Esophagus squamous epithelium (tissue), 5 donors: ENCODE results near the gene RASA1. TPM values are rescaled to one million over a fixed set of nuclear protein-coding genes. Genes with fewer than 3 reads are reported as not detected.

Experiments used
- DNase-seq: peaks from one replicate; lab custom pipeline; 2025; lab: John Stamatoyannopoulos, UW
- H3K27ac ChIP-seq, 4 donors: fragments of 200-600 bp; sonication (generic); one replicate each; pipeline ENCODE4 v1.5.1; 2016 to 2019; ENCODE audit warnings: mild to moderate bottlenecking in 1 of 4
- H3K27me3 ChIP-seq, 4 donors: fragments of 200-600 bp; sonication (generic); 1 replicate in 3 of 4; 2 replicates in 1 of 4; pipeline versions ENCODE4 v1.5.1 to v1.6.0; 2017 to 2021; ENCODE audit warnings: antibody characterized with exemption in 1 of 4
- H3K36me3 ChIP-seq, 3 donors: fragments of 200-600 bp; sonication (generic); one replicate each; pipeline ENCODE4 v1.5.1; 2016 to 2019
- H3K4me1 ChIP-seq, 3 donors: fragments of 200-600 bp; sonication (generic); one replicate each; pipeline ENCODE4 v1.5.1; 2017 to 2019
- H3K4me3 ChIP-seq, 4 donors: fragments of 200-600 bp; sonication (generic); 1 replicate in 3 of 4; 2 replicates in 1 of 4; pipeline ENCODE4 v1.5.1; 2016 to 2019; ENCODE audit warnings: mild to moderate bottlenecking in 2 of 4, moderate library complexity in 1 of 4
- H3K9me3 ChIP-seq, 3 donors: fragments of 200-600 bp; sonication (generic); one replicate each; pipeline ENCODE4 v1.5.1; 2016 to 2019
- POLR2A ChIP-seq, 4 donors: fragments of 450-650 bp; IDR thresholded peaks; one replicate each; pipeline ENCODE4 v1.6.1; 2017; ENCODE audit warnings: antibody characterized with exemption in 4 of 4, mild to moderate bottlenecking in 4 of 4, moderate library complexity in 3 of 4
- WGBS, 2 donors: methylation state at CpG; one replicate each; pipeline ENCODE4 v1.1.5; 2018; 5-methylcytosine and 5-hydroxymethylcytosine counted together
- intact Hi-C: fragments of 100-400 bp; cut with DNase I; formaldehyde crosslinking; loops from one replicate; pipeline ENCODE4 v1.15.0; 2022
- total RNA-seq, 4 donors: library from RNA; depleted of rRNA; stranded (reverse); fragments of >200 nt; gene quantifications; one replicate each; pipeline ENCODE4 v1.1.0, GENCODE V29; 2016
- TF ChIP-seq, protein P1 (sequence below), 6 experiments: fragments of 450-650 bp in 4 of 6; fragments of 200-600 bp in 2 of 6; sonication (generic) in 2 of 6; IDR thresholded peaks; one replicate each; pipeline ENCODE4 v1.5.1; 2016 to 2019; ENCODE audit warnings: antibody characterized with exemption in 6 of 6, mild to moderate bottlenecking in 4 of 6, moderate library complexity in 4 of 6
- donor health status: DM: yes; HTN: yes; CAD: no.

RASA1 gene
- total RNA-seq, 4 donors from 2014 or later: 14.6 to 30.2 (median 26.5) TPM

GRCh38 chr5:87347841-87348240 lies 80.2 kb downstream of the RASA1 start:
- peaks cover 0 to 14% (median 0%) of the 10 kb centered on the region in 3 donors for H3K4me1 ChIP-seq
- intact Hi-C loops: no loop called here
- TF ChIP-seq POLR2A (IDR thresholded peaks at IDR 0.05): no peak
- TF ChIP-seq, protein P1, sequence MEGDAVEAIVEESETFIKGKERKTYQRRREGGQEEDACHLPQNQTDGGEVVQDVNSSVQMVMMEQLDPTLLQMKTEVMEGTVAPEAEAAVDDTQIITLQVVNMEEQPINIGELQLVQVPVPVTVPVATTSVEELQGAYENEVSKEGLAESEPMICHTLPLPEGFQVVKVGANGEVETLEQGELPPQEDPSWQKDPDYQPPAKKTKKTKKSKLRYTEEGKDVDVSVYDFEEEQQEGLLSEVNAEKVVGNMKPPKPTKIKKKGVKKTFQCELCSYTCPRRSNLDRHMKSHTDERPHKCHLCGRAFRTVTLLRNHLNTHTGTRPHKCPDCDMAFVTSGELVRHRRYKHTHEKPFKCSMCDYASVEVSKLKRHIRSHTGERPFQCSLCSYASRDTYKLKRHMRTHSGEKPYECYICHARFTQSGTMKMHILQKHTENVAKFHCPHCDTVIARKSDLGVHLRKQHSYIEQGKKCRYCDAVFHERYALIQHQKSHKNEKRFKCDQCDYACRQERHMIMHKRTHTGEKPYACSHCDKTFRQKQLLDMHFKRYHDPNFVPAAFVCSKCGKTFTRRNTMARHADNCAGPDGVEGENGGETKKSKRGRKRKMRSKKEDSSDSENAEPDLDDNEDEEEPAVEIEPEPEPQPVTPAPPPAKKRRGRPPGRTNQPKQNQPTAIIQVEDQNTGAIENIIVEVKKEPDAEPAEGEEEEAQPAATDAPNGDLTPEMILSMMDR (IDR thresholded peaks at IDR 0.05): no peak

DNA sequence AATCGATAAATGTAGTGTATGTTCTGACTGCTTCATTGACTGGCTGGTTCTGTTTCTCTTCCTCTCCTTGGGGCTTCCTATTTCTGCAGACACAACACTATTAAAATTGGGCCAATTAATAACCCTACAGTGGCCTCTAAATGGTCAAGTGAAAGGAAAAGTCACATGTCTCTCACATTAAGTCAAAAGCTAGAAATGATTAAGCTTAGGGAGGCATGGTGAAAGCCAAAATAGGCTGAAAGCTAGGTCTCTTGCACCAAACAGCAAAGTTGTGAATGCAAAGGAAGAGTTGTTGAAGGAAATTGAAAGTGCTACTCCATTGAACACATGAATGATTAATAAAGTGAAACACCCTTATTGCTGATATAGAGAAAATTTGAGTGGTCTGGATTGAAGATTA lies 86.8 kb downstream of the RASA1 start:
- Histone ChIP-seq H3K4me1 (no peaks in the 10 kb centered on the region), H3K4me3 (no peak overlapping the region), H3K27me3 (no peaks in the 10 kb centered on the region), H3K9me3 (no peaks in the 10 kb centered on the region), H3K36me3 (peaks cover 0 to 77% (median 4%) of the 10 kb centered on the region in 3 donors), H3K27ac (no peak overlapping the region)
- no peak for DNase-seq
- intact Hi-C loops: no loop called here
- no peak for TF ChIP-seq POLR2A (IDR thresholded peaks at IDR 0.05)
- TF ChIP-seq, protein P1 (IDR thresholded peaks at IDR 0.05): no peak
- WGBS, 2 donors: 100% methylated on average over 1 of the region's 1 CpG

More at GRCh38 chr5:87347841-87348240, 80.2 kb downstream of the RASA1 start:
- no peak for DNase-seq
- H3K9me3 ChIP-seq: no peaks in the 10 kb centered on the region
- H3K27ac ChIP-seq: no peak overlapping the region
- H3K27me3 ChIP-seq: no peaks in the 10 kb centered on the region
- no peak overlapping the region for H3K4me3 ChIP-seq
- peaks cover 0 to 47% (median 0%) of the 10 kb centered on the region in 3 donors for H3K36me3 ChIP-seq

GRCh38 chr5:87359106-87359505 lies 91.4 kb downstream of the RASA1 start:
- H3K9me3 ChIP-seq: no peaks in the 10 kb centered on the region
- DNase-seq: no peak
- intact Hi-C loops: no loop called here
- peaks cover 0 to 75% (median 4%) of the 10 kb centered on the region in 3 donors for H3K36me3 ChIP-seq
- WGBS, 2 donors: 90 to 95% methylated on average over 2 of the region's 2 CpGs
- no peak overlapping the region for H3K27ac ChIP-seq
- H3K4me1 ChIP-seq: no peaks in the 10 kb centered on the region
- TF ChIP-seq POLR2A (IDR thresholded peaks at IDR 0.05): no peak
- TF ChIP-seq, protein P1 (IDR thresholded peaks at IDR 0.05): no peak
- H3K27me3 ChIP-seq: no peaks in the 10 kb centered on the region
- H3K4me3 ChIP-seq: no peak overlapping the region

- H3K4me3 ChIP-seq: no peak overlapping the region
Measured at GRCh38 chr5:87360132-87360531, 92.4 kb downstream of the RASA1 start.

GRCh38 chr5:87361031-87361445 lies 93.4 kb downstream of the RASA1 start:
- intact Hi-C loops: no loop called here
- H3K27me3 ChIP-seq: no peaks in the 10 kb centered on the region
- H3K4me1 ChIP-seq: no peaks in the 10 kb centered on the region
- DNase-seq: no peak
- H3K27ac ChIP-seq: no peak overlapping the region
- WGBS, 2 donors: 88 to 92% methylated on average over 2 of the region's 2 CpGs
- TF ChIP-seq POLR2A (IDR thresholded peaks at IDR 0.05): no peak
- TF ChIP-seq, protein P1 (IDR thresholded peaks at IDR 0.05): no peak
- no peak overlapping the region for H3K4me3 ChIP-seq
- peaks cover 0 to 75% (median 0%) of the 10 kb centered on the region in 3 donors for H3K36me3 ChIP-seq
- H3K9me3 ChIP-seq: no peaks in the 10 kb centered on the region

More at GRCh38 chr5:87360132-87360531, 92.4 kb downstream of the RASA1 start:
- Histone ChIP-seq H3K27me3 (no peaks in the 10 kb centered on the region), H3K27ac (no peak overlapping the region), H3K9me3 (no peaks in the 10 kb centered on the region), H3K4me1 (no peaks in the 10 kb centered on the region), H3K36me3 (peaks cover 0 to 75% (median 0%) of the 10 kb centered on the region in 3 donors)
- WGBS, 2 donors: 98 to 99% methylated on average over 10 to 11 of the region's 11 CpGs
- DNase-seq: no peak
- intact Hi-C loops: no loop called here
- TF ChIP-seq, protein P1 (IDR thresholded peaks at IDR 0.05): no peak
- TF ChIP-seq POLR2A (IDR thresholded peaks at IDR 0.05): no peak
